Measurements from ENCODE around the gene C1orf216.

C1orf216 gene

GRCh38 chr1:35718492-35719336 lies at the start of gene C1orf216:
TSS of gene C1orf216 (minus strand) at chr1:35718884. CDS start at chr1:35716321, 2,563 bp downstream.
- H3K4me3 Mint-ChIP-seq = peak within 1 kb of the TSS; percentile 86
- H3K36me3 Mint-ChIP-seq = peaks cover 4% of the 10 kb centered on the region
- no peaks in the 10 kb centered on the region for H3K9me3 Mint-ChIP-seq
- H3K27me3 Mint-ChIP-seq = no peaks in the 10 kb centered on the region
- H3K27ac Mint-ChIP-seq = peak within 1 kb of the TSS; percentile 95
- H3K4me1 Mint-ChIP-seq = peaks cover 35% of the 10 kb centered on the region

- Mint-ChIP-seq H3K36me3 (no peaks in the 10 kb centered on the region), H3K4me1 (peaks cover 7% of the 10 kb centered on the region), H3K4me3 (no peak overlapping the region), H3K27me3 (no peaks in the 10 kb centered on the region), H3K9me3 (no peaks in the 10 kb centered on the region), H3K27ac (no peak overlapping the region)
Observed at GRCh38 chr1:35764283-35764682, 45.6 kb upstream of the C1orf216 start.

GRCh38 chr1:35763201-35763600 lies 44.5 kb upstream of the C1orf216 start:
- H3K36me3 Mint-ChIP-seq = no peaks in the 10 kb centered on the region
- no peaks in the 10 kb centered on the region for H3K27me3 Mint-ChIP-seq
- H3K27ac Mint-ChIP-seq = peak overlapping the region; percentile 19
- H3K9me3 Mint-ChIP-seq = no peaks in the 10 kb centered on the region
- no peaks in the 10 kb centered on the region for H3K4me1 Mint-ChIP-seq
- no peak overlapping the region for H3K4me3 Mint-ChIP-seq

- Mint-ChIP-seq H3K4me1 (no peaks in the 10 kb centered on the region), H3K4me3 (no peak overlapping the region), H3K36me3 (no peaks in the 10 kb centered on the region), H3K27me3 (no peaks in the 10 kb centered on the region), H3K9me3 (no peaks in the 10 kb centered on the region), H3K27ac (no peak overlapping the region)
Observed at GRCh38 chr1:35762141-35762540, 43.5 kb upstream of the C1orf216 start.

GRCh38 chr1:35756064-35756463 lies 37.4 kb upstream of the C1orf216 start:
- no peaks in the 10 kb centered on the region for H3K4me1 Mint-ChIP-seq
- H3K27ac Mint-ChIP-seq = no peak overlapping the region
- H3K36me3 Mint-ChIP-seq = no peaks in the 10 kb centered on the region
- H3K27me3 Mint-ChIP-seq = no peaks in the 10 kb centered on the region
- no peaks in the 10 kb centered on the region for H3K9me3 Mint-ChIP-seq
- no peak overlapping the region for H3K4me3 Mint-ChIP-seq

- Mint-ChIP-seq H3K4me3 (no peak overlapping the region), H3K27ac (no peak overlapping the region), H3K27me3 (no peaks in the 10 kb centered on the region), H3K9me3 (no peaks in the 10 kb centered on the region), H3K36me3 (no peaks in the 10 kb centered on the region), H3K4me1 (no peaks in the 10 kb centered on the region)
Observed at GRCh38 chr1:35753626-35754260, 35.1 kb upstream of the C1orf216 start.

- Mint-ChIP-seq H3K27me3 (no peaks in the 10 kb centered on the region), H3K4me1 (no peaks in the 10 kb centered on the region), H3K4me3 (no peak overlapping the region), H3K9me3 (no peaks in the 10 kb centered on the region), H3K36me3 (no peaks in the 10 kb centered on the region), H3K27ac (no peak overlapping the region)
Observed at GRCh38 chr1:35748326-35748725, 29.6 kb upstream of the C1orf216 start.

GRCh38 chr1:35745124-35745730 lies 26.5 kb upstream of the C1orf216 start:
- no peak overlapping the region for H3K4me3 Mint-ChIP-seq
- H3K4me1 Mint-ChIP-seq = no peaks in the 10 kb centered on the region

GRCh38 chr1:35737120-35737519 lies 18.4 kb upstream of the C1orf216 start:
- Mint-ChIP-seq H3K36me3 (no peaks in the 10 kb centered on the region), H3K27me3 (no peaks in the 10 kb centered on the region), H3K4me3 (no peak overlapping the region), H3K4me1 (no peaks in the 10 kb centered on the region), H3K27ac (no peak overlapping the region), H3K9me3 (no peaks in the 10 kb centered on the region)

More at GRCh38 chr1:35745124-35745730, 26.5 kb upstream of the C1orf216 start:
- Mint-ChIP-seq H3K27me3 (no peaks in the 10 kb centered on the region), H3K36me3 (no peaks in the 10 kb centered on the region), H3K9me3 (no peaks in the 10 kb centered on the region), H3K27ac (no peak overlapping the region)

GRCh38 chr1:35727434-35728040 lies 8.9 kb upstream of the C1orf216 start:
- H3K4me3 Mint-ChIP-seq = no peak overlapping the region
- no peaks in the 10 kb centered on the region for H3K27me3 Mint-ChIP-seq
- no peaks in the 10 kb centered on the region for H3K9me3 Mint-ChIP-seq
- no peaks in the 10 kb centered on the region for H3K36me3 Mint-ChIP-seq
- H3K4me1 Mint-ChIP-seq = peaks cover 5% of the 10 kb centered on the region
- H3K27ac Mint-ChIP-seq = no peak overlapping the region

- Mint-ChIP-seq H3K4me3 (no peak overlapping the region), H3K27ac (peak overlapping the region; percentile 30), H3K36me3 (no peaks in the 10 kb centered on the region), H3K27me3 (no peaks in the 10 kb centered on the region), H3K9me3 (no peaks in the 10 kb centered on the region), H3K4me1 (peaks cover 5% of the 10 kb centered on the region)
Observed at GRCh38 chr1:35726450-35727433, 8.1 kb upstream of the C1orf216 start.

- H3K9me3 Mint-ChIP-seq = no peaks in the 10 kb centered on the region
- no peak overlapping the region for H3K4me3 Mint-ChIP-seq
- peaks cover 5% of the 10 kb centered on the region for H3K4me1 Mint-ChIP-seq
- H3K36me3 Mint-ChIP-seq = no peaks in the 10 kb centered on the region
- no peak overlapping the region for H3K27ac Mint-ChIP-seq
- H3K27me3 Mint-ChIP-seq = no peaks in the 10 kb centered on the region
Observed at GRCh38 chr1:35725596-35725995, 6.9 kb upstream of the C1orf216 start.

GRCh38 chr1:35717911-35718476 lies 690 bp downstream of the C1orf216 start:
- Mint-ChIP-seq H3K27ac (peak overlapping the region; percentile 61), H3K27me3 (no peaks in the 10 kb centered on the region), H3K9me3 (no peaks in the 10 kb centered on the region), H3K4me3 (peak overlapping the region; percentile 86), H3K36me3 (peaks cover 4% of the 10 kb centered on the region), H3K4me1 (peaks cover 35% of the 10 kb centered on the region)

GRCh38 chr1:35715568-35716002 lies 3.1 kb downstream of the C1orf216 start:
- Mint-ChIP-seq H3K4me1 (peaks cover 35% of the 10 kb centered on the region), H3K36me3 (peaks cover 4% of the 10 kb centered on the region), H3K9me3 (no peaks in the 10 kb centered on the region), H3K27me3 (no peaks in the 10 kb centered on the region), H3K4me3 (peak overlapping the region; percentile 43), H3K27ac (no peak overlapping the region)
